ENCODE results near the gene BEST3.
"Not testable (repeated sequence)": the region's sequence is repeated elsewhere in the genome, so short reads cannot be mapped to it uniquely, and the experiment has no call there.

BEST3 gene

GRCh38 chr12:69688021-69688420, 11.1 kb downstream of the BEST3 start:
- no peak for DNase-seq (ENCODE audit: low read depth)

GRCh38 chr12:69687390-69687789, 11.7 kb downstream of the BEST3 start:
- no peak for DNase-seq (ENCODE audit: low read depth)

DNA sequence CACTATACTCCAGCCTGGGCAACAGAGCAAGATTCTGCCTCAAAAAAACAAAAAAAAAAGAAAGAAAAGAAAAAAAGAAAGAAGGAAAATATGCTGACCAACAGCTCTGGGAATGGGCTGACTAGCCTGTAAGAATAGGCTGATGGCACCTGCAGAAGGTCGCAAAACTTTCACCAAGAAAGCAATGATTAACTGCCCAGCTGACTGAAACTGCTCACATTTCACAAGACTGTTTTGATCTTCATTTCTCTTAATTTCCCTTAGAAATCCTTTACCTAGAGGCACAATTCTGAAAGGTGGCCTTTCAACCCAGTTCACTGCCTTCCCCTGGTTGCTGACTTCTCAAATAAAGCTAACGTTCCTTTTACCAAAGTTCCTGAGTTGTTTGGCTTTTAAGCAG, 12.4 kb downstream of the BEST3 start:
- no peak for DNase-seq (ENCODE audit: low read depth)

GRCh38 chr12:69685810-69686209, 13.3 kb downstream of the BEST3 start:
- DNase-seq (ENCODE audit: low read depth), result peak; percentile 83

GRCh38 chr12:69684466-69684865, 14.6 kb downstream of the BEST3 start:
- no peak for DNase-seq (ENCODE audit: low read depth)

GRCh38 chr12:69682110-69682755, 16.9 kb downstream of the BEST3 start:
- no peak for DNase-seq (ENCODE audit: low read depth)

- DNase-seq (ENCODE audit: low read depth), result no peak
Observed at GRCh38 chr12:69679119-69679518, 20.0 kb downstream of the BEST3 start.

- DNase-seq (ENCODE audit: low read depth), result no peak
Observed at GRCh38 chr12:69676257-69677012, 22.7 kb downstream of the BEST3 start.

DNA sequence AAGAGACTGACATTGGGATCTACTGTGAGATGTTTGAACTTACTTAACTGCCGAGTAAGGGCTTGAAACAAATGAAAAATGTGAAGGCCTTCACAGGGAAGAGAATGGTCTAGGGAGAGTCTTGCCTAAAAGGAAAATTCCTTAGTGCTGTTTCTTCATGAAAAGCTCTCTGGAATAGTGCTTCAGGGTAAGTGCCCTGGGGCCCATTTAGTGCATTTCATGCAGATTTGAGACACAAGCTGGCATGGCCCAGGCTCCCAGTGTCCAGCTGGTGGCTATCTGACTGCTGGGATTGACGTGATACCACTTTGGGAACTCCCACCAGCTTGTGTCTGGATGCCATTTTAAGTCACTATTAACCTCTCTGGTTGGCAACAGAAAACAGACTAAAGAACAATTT, 26.9 kb downstream of the BEST3 start:
- DNase-seq (ENCODE audit: low read depth), result no peak

DNA sequence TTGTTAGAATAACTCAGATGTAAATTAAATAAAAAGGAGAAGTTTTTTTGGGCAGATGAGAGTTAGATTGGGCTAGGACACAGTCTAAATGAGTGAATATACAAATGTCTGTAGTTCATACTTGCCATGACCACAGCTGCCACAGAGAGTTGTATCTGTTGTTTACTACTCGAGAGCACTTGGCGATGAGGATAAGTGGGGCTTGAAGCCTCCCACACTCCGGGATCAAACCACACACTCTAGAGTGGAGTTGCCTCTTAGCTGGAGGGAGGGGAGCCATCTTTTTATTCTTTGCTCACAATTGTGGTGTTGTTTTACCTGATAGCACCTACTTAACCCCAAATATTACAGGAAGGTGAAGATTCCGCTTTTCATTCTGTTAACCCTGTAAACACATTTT, 27.5 kb downstream of the BEST3 start:
- DNase-seq (ENCODE audit: low read depth), result no peak

- DNase-seq (ENCODE audit: low read depth), result no peak
Observed at GRCh38 chr12:69666798-69667197, 32.3 kb downstream of the BEST3 start.

DNA sequence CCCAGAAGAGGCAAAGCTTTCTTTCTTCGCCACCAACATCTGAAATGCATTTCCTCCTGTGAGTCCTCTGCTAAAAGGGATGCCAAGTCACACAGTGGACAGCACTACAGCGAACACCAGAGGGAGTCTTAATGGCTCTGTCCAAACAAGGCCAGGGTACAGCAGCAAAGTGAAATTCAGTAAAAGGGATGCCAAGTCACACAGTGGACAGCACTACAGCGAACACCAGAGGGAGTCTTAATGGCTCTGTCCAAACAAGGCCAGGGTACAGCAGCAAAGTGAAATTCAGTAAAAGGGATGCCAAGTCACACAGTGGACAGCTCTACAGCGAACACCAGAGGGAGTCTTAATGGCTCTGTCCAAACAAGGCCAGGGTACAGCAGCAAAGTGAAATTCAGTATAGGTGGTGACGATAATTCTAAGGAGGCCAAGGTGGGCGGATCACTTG, 34.1 kb downstream of the BEST3 start:
- not testable (repeated sequence) for DNase-seq (ENCODE audit: low read depth)

DNA sequence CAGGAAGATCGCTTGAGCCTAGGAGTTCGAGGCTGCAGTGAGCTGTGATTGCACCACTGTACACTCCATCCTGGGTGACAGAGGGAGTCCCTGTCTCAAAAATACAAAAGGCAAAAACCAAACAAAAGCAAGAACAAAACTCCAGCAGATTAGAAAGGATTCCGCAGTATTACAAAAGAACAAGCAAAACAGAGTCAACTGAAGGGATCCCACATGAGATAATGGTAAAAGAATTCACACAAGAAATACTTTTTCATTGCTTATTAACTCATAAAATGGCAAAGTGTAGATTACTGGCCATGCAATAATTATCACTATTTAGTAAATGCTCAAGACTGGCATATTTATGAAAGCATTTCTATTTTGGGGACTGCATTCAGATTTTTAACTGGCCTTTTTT, 35.4 kb downstream of the BEST3 start:
- DNase-seq (ENCODE audit: low read depth), result no peak

DNA sequence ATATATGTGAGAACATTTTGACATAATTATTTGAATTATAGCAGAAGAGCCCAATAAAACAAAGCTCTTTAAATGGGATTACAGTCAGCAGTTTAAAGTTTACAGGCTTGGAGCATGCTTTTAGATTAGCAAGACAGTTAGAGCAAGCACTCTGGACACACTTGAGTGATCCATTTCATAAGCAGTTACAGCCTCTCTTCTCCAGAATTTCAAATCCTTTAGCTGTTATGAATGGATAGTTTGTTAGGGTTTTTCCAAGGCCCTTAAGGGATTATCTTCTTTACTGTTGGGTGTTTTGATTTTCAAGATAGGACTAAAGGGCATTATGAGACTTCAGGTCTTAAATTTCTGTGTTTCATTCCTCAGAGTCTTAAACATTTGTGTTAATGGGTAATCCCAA, 36.3 kb downstream of the BEST3 start:
- no peak for DNase-seq (ENCODE audit: low read depth)

GRCh38 chr12:69661386-69661785, 37.7 kb downstream of the BEST3 start:
- no peak for DNase-seq (ENCODE audit: low read depth)

- DNase-seq (ENCODE audit: low read depth), result no peak
Observed at GRCh38 chr12:69660164-69660863, 38.8 kb downstream of the BEST3 start.

DNA sequence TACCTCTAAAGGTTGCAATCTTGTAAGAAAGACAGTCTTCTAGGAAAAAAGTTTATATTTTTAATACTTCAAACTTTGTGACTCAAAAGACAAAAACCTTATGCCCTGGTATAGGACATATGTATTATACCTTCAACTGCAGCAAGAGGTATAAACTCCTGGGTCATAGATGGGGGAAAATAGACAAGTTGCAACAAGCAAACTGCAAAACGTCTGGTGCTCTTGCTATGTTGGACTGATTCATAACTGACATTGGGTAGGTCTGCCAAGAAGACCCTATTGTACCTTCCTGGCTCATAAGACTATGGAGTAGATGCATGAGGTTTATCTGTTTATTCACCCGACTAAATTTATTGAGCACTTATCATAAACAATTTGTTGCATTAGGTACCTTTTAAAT, 40.9 kb downstream of the BEST3 start:
- no peak for DNase-seq (ENCODE audit: low read depth)

GRCh38 chr12:69657376-69658137, 41.5 kb downstream of the BEST3 start:
- peak; percentile 74 for DNase-seq (ENCODE audit: low read depth)

- peak; percentile 72 for DNase-seq (ENCODE audit: low read depth)
Observed at GRCh38 chr12:69655616-69656340, 43.3 kb downstream of the BEST3 start.

DNA sequence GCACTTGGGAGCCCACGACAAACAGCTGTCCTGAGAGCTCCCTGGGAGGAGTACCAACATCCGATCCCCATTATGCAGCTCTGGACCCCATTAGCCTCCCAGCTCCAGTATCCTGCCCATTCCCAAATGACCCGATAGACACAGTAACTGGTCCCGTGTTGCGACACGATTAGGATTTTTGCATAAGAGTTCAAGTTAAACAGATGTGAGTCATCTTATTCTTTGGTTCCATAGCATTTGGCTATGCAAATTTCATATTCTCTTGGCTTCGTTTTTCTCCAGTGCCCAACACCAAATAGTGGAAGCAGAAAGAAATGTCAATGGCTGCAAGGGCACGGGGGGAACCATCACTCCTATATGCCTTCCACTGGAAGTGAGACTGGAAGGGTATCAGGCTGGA, 45.4 kb downstream of the BEST3 start:
- no peak for DNase-seq (ENCODE audit: low read depth)

- DNase-seq (ENCODE audit: low read depth), result no peak
Observed at GRCh38 chr12:69651922-69652321, 47.2 kb downstream of the BEST3 start.

GRCh38 chr12:69649529-69649928, 49.6 kb downstream of the BEST3 start:
- no peak for DNase-seq (ENCODE audit: low read depth)

Measured in stromal cell of bone marrow (primary cell).